ENCODE measurements around the gene RELL2.

The RELL2 gene

GRCh38 chr5:141665995-141666940 lies 29.5 kb downstream of the RELL2 start:
- H3K4me3 ChIP-seq (ENCODE audit: low read depth, low read length) = no peak overlapping the region
- no peak for TF ChIP-seq CTCF (conservative IDR thresholded peaks at IDR 0.05; ENCODE audit: low read depth, low read length)
- no peak for DNase-seq (ENCODE audit: low read depth)

GRCh38 chr5:141668601-141669265 lies 31.9 kb downstream of the RELL2 start:
- DNase-seq (ENCODE audit: low read depth) = peak; percentile 30
- H3K4me3 ChIP-seq (ENCODE audit: low read depth, low read length) = no peak overlapping the region
- TF ChIP-seq CTCF (conservative IDR thresholded peaks at IDR 0.05; ENCODE audit: low read depth, low read length) = no peak

GRCh38 chr5:141669520-141669919 lies 32.7 kb downstream of the RELL2 start:
- no peak for TF ChIP-seq CTCF (conservative IDR thresholded peaks at IDR 0.05; ENCODE audit: low read depth, low read length)
- no peak overlapping the region for H3K4me3 ChIP-seq (ENCODE audit: low read depth, low read length)
- no peak for DNase-seq (ENCODE audit: low read depth)

GRCh38 chr5:141672071-141672840 lies 35.5 kb downstream of the RELL2 start:
- no peak for DNase-seq (ENCODE audit: low read depth)
- no peak overlapping the region for H3K4me3 ChIP-seq (ENCODE audit: low read depth, low read length)
- no peak for TF ChIP-seq CTCF (conservative IDR thresholded peaks at IDR 0.05; ENCODE audit: low read depth, low read length)

GRCh38 chr5:141672841-141673813 lies 36.3 kb downstream of the RELL2 start:
- H3K4me3 ChIP-seq (ENCODE audit: low read depth, low read length) = no peak overlapping the region
- TF ChIP-seq CTCF (conservative IDR thresholded peaks at IDR 0.05; ENCODE audit: low read depth, low read length) = no peak
- no peak for DNase-seq (ENCODE audit: low read depth)

- no peak for DNase-seq (ENCODE audit: low read depth)
- H3K4me3 ChIP-seq (ENCODE audit: low read depth, low read length) = no peak overlapping the region
- TF ChIP-seq CTCF (conservative IDR thresholded peaks at IDR 0.05; ENCODE audit: low read depth, low read length) = no peak
Observed at GRCh38 chr5:141674747-141675146, 38.0 kb downstream of the RELL2 start.
